K562 (cell line): ENCODE data around the gene DMD. TPM values are rescaled to one million over a fixed set of nuclear protein-coding genes. Genes with fewer than 3 reads are reported as not detected.

Experiments used
- ATAC-seq: fragments of 200-7000 bp; cut with Tn5 transposase; 3 replicates; pipeline ENCODE4 v1.9.1; 2020; ENCODE audit warnings: moderate library complexity
- BruUV-seq: library from RNA; stranded (reverse); fragments of 400-500 nt; replicated peaks from 2 replicates; lab custom pipeline; 2021; lab: Mats Ljungman, UMichigan
- CTCF ChIA-PET: fragments of 300-600 bp; formaldehyde crosslinking; extraction: SDS; loops from one replicate; lab custom pipeline; 2021; ENCODE audit warnings: low intra/inter-chr PET ratio; lab: Yijun Ruan, JAX
- POLR2A ChIA-PET: fragments of 300-600, 350-650 bp; sonication (Branson Sonifier 250); formaldehyde crosslinking; extraction: SDS; loops from one replicate; lab custom pipeline; 2021; ENCODE audit warnings: antibody characterized with exemption, inconsistent platforms; lab: Yijun Ruan, JAX
- DNase-seq, 4 experiments: peaks; one replicate each; pipeline versions ENCODE4 v3.0.0 to v3.0.0-alpha.2; 2011 to 2018; ENCODE audit warnings: low spot score in 3 of 4, mixed read lengths in 3 of 4; ENCODE audit errors: extremely low read depth in 1 of 4
- FAIRE-seq: peaks from 2 replicates; lab custom pipeline; 2011; peaks lifted over from hg19 to GRCh38; lab: Jason Lieb, UNC
- H2AFZ ChIP-seq: 2 replicates; pipeline ENCODE4 v1.6.0; 2011; ENCODE audit warnings: low read depth, low read length, control low read depth, inconsistent platforms
- H3K27ac ChIP-seq: fragments of 200-600 bp; 3 replicates; pipeline ENCODE4 v1.8.0; 2011; ENCODE audit warnings: low read depth, mild to moderate bottlenecking, control low read depth, inconsistent platforms, low read length, moderate library complexity, mixed read lengths; ENCODE audit errors: extremely low read depth
- H3K27me3 ChIP-seq, 2 experiments: fragments of 300-600 bp in 1 of 2; 2 replicates in 1 of 2; 3 replicates in 1 of 2; pipeline versions ENCODE4 v1.6.0 to v1.8.0; 2011; ENCODE audit warnings: inconsistent platforms in 2 of 2, low read length in 2 of 2, mild to moderate bottlenecking in 1 of 2, mixed read lengths in 1 of 2, moderate library complexity in 1 of 2; ENCODE audit not compliant: control insufficient read depth in 2 of 2, insufficient read depth in 2 of 2
- H3K36me3 ChIP-seq: fragments of 300-600 bp; 3 replicates; pipeline ENCODE4 v1.8.0; 2011; ENCODE audit warnings: mild to moderate bottlenecking, low read length, inconsistent platforms; ENCODE audit not compliant: control insufficient read depth, insufficient read depth
- H3K4me1 ChIP-seq, 2 experiments: fragments of 200-600 bp in 1 of 2; replicated peaks in 1 of 2; 2 replicates in 1 of 2; 3 replicates in 1 of 2; pipeline versions ENCODE4 v1.5.1 to v1.8.0; 2011; ENCODE audit warnings: inconsistent platforms in 2 of 2, low read length in 2 of 2, mild to moderate bottlenecking in 1 of 2, mixed read lengths in 1 of 2, moderate library complexity in 1 of 2; ENCODE audit not compliant: control insufficient read depth in 2 of 2, insufficient read depth in 2 of 2
- H3K4me2 ChIP-seq: 2 replicates; pipeline ENCODE4 v1.6.1; 2011; ENCODE audit warnings: low read length, control low read depth, inconsistent platforms, mixed read lengths; ENCODE audit not compliant: insufficient read depth
- H3K4me3 ChIP-seq: fragments of 200-600 bp; sonication (generic), shearing (Covaris generic); 2 replicates; pipeline ENCODE4 v1.5.1; 2016; ENCODE audit warnings: control low read depth, inconsistent platforms
- H3K79me2 ChIP-seq: fragments of 200-600 bp; 3 replicates; pipeline ENCODE4 v1.8.0; 2011; ENCODE audit warnings: low read length, inconsistent platforms; ENCODE audit not compliant: control insufficient read depth, insufficient read depth
- H3K9ac ChIP-seq, 2 experiments: 2 replicates each; pipeline versions ENCODE4 v1.6.0 to v1.6.1; 2011; ENCODE audit warnings: low read depth in 2 of 2, low read length in 2 of 2, control low read depth in 1 of 2, inconsistent platforms in 1 of 2, mild to moderate bottlenecking in 1 of 2, mixed read lengths in 1 of 2; ENCODE audit not compliant: insufficient read depth in 1 of 2
- H3K9me1 ChIP-seq: one replicate; pipeline ENCODE4 v1.6.0; 2011; ENCODE audit warnings: inconsistent platforms, mild to moderate bottlenecking, low read length, moderate library complexity; ENCODE audit not compliant: control insufficient read depth, insufficient read depth
- H3K9me3 ChIP-seq: replicated peaks from 2 replicates; pipeline ENCODE4 v1.5.1; 2011; ENCODE audit warnings: low read depth, low read length, inconsistent platforms; ENCODE audit not compliant: control insufficient read depth, insufficient read depth
- H4K20me1 ChIP-seq: replicated peaks from 2 replicates; pipeline ENCODE4 v1.6.1; 2011; ENCODE audit warnings: low read length, inconsistent platforms, mixed read lengths; ENCODE audit not compliant: control insufficient read depth, insufficient read depth
- ARID2 ChIP-seq: fragments of 450-650 bp; IDR thresholded peaks from 2 replicates; pipeline ENCODE4 v1.6.1; 2017; ENCODE audit warnings: antibody characterized with exemption, mild to moderate bottlenecking
- ATF7 ChIP-seq: fragments of 450-650 bp; IDR thresholded peaks from 2 replicates; pipeline ENCODE4 v1.7.1; 2014; ENCODE audit warnings: mild to moderate bottlenecking, moderate library complexity
- BRD9 ChIP-seq: fragments of 450-650 bp; IDR thresholded peaks from 2 replicates; pipeline ENCODE4 v1.6.1; 2018; ENCODE audit warnings: low read depth; ENCODE audit not compliant: partially characterized antibody
- CBFB ChIP-seq: sonication (generic); formaldehyde crosslinking; IDR thresholded peaks from 2 replicates; pipeline ENCODE4 v1.4.0; 2020; ENCODE audit warnings: mild to moderate bottlenecking, missing genetic modification reagents
- CBX5 ChIP-seq: IDR thresholded peaks from 2 replicates; pipeline ENCODE4 v1.6.1; 2014; ENCODE audit warnings: low read depth, borderline replicate concordance
- NCOA1 ChIP-seq: fragments of 450-650 bp; IDR thresholded peaks from 2 replicates; pipeline ENCODE4 v1.6.1; 2016; ENCODE audit warnings: low read depth
- NFATC3 ChIP-seq: fragments of 450-650 bp; IDR thresholded peaks from 2 replicates; pipeline ENCODE4 v1.6.1; 2017; ENCODE audit warnings: mild to moderate bottlenecking
- PRDM10 ChIP-seq: fragments of 450-650 bp; IDR thresholded peaks from 2 replicates; pipeline ENCODE4 v1.6.1; 2018; ENCODE audit not compliant: partially characterized antibody
- U2AF2 ChIP-seq: fragments of 200-400 bp; formaldehyde crosslinking; optimal IDR thresholded peaks from 2 replicates; pipeline ENCODE3; 2017; ENCODE audit warnings: low read depth, mild to moderate bottlenecking, low read length
- USF1 ChIP-seq: sonication (generic); formaldehyde crosslinking; IDR thresholded peaks from 2 replicates; pipeline ENCODE4 v1.9.0; 2022; ENCODE audit warnings: mild to moderate bottlenecking, missing genetic modification reagents
- ZNF395 ChIP-seq: fragments of 200-800 bp; sonication (Bioruptor generic); IDR thresholded peaks from 2 replicates; pipeline ENCODE4 v1.6.1; 2017; ENCODE audit warnings: missing genetic modification characterization, missing compliant biosample characterization
- ZNF431 ChIP-seq: sonication (generic); formaldehyde crosslinking; IDR thresholded peaks from 2 replicates; pipeline ENCODE4 v1.8.0; 2022; ENCODE audit warnings: mild to moderate bottlenecking, missing genetic modification reagents
- ZNF589 ChIP-seq: fragments of 200-800 bp; sonication (Bioruptor generic); IDR thresholded peaks from 2 replicates; pipeline ENCODE4 v1.6.1; 2016; ENCODE audit warnings: low read depth, missing genetic modification characterization, missing compliant biosample characterization
- ZNF639 ChIP-seq, 2 experiments: fragments of 200-800 bp in 1 of 2; sonication (Bioruptor generic) in 1 of 2; sonication (generic) in 1 of 2; formaldehyde crosslinking in 1 of 2; IDR thresholded peaks in 1 of 2; conservative IDR thresholded peaks in 1 of 2; 2 replicates each; pipeline versions ENCODE4 v1.5.0 to v1.6.1; 2016 to 2020; ENCODE audit warnings: missing compliant biosample characterization in 1 of 2, missing genetic modification characterization in 1 of 2, missing genetic modification reagents in 1 of 2
- ZNF766 ChIP-seq: fragments of 200-800 bp; sonication (Bioruptor generic); conservative IDR thresholded peaks from 2 replicates; pipeline ENCODE4 v1.6.1; 2016; ENCODE audit warnings: missing genetic modification characterization, missing compliant biosample characterization
- WGBS: fragments of 100-300 bp; shearing (Covaris generic); methylation state at CpG from one replicate; pipeline ENCODE4 v1.1.6; 2016; ENCODE audit warnings: low coverage, mixed read lengths; ENCODE audit not compliant: insufficient coverage; ENCODE audit errors: missing lambda C conversion rate; 5-methylcytosine and 5-hydroxymethylcytosine counted together
- in situ Hi-C: fragments of 300-500 bp; cut with MboI; formaldehyde crosslinking; loops from 4 replicates; pipeline ENCODE4 v1.15.0; 2018; ENCODE audit warnings: inconsistent platforms, mixed read lengths
- intact Hi-C: fragments of 100-400 bp; cut with micrococcal nuclease; formaldehyde crosslinking; loops from 2 replicates; pipeline ENCODE4 v1.14.2; 2022
- polyA plus RNA-seq, 8 experiments: library from polyadenylated mRNA; depleted of rRNA in 4 of 8; stranded (reverse) in 5 of 8; unstranded in 3 of 8; fragments of >200 nt; fragmentation: Nextera tagmentation in 2 of 8; fragmentation: Illumina TruSeq in 1 of 8; extraction: Ambion mirVana in 2 of 8; extraction: Trizol in 1 of 8; gene quantifications; 2 replicates each; pipeline versions ENCODE4 v1.2.1 to v1.2.3, GENCODE V29; 2011 to 2014; ENCODE audit warnings: inconsistent platforms in 1 of 8, missing spikeins in 1 of 8
- total RNA-seq, 7 experiments: library from RNA; depleted of rRNA in 6 of 7; stranded (reverse); fragments of >200 nt in 6 of 7; fragmentation: Illumina TruSeq in 2 of 7; extraction: Trizol in 2 of 7; gene quantifications; 2 replicates each; pipeline versions ENCODE4 v1.2.1 to v1.2.3, GENCODE V29; 2011 to 2021; ENCODE audit warnings: low replicate concordance in 1 of 7

Gene DMD
- total and polyA plus RNA-seq, 9 of the 15 experiments (the other 6 are each of a cell fraction or from before 2014, with no cell fraction given) = 3.8 to 20.4 (median 11.4) TPM

GRCh38 chrX:31563792-31564191, 1647.6 kb downstream of the DMD start:
- no peaks in the 10 kb centered on the region; the same call in 2 of the 3 replicates for H3K36me3 ChIP-seq
- intact Hi-C loops = no loop called here
- POLR2A ChIA-PET = no interaction called here
- in situ Hi-C loops = no loop called here
- FAIRE-seq (no peak), ATAC-seq (no peak), DNase-seq (peak in 1 of 4 experiments; percentile 7)
- WGBS = 28% methylated on average over 2 of the region's 3 CpGs
- no peaks in the 10 kb centered on the region for H3K27me3 ChIP-seq
- no peaks in the 10 kb centered on the region for H3K9me1 ChIP-seq
- H3K9ac ChIP-seq = no peak overlapping the region
- no peaks in the 10 kb centered on the region for H3K79me2 ChIP-seq
- CTCF ChIA-PET = no interaction called here
- BruUV-seq = no TSS peak
- peaks cover 0 to 2% of the 10 kb centered on the region in 2 experiments; a peak in 2 of 5 replicates for H3K4me1 ChIP-seq
- no peaks in the 10 kb centered on the region for H3K9me3 ChIP-seq
- H4K20me1 ChIP-seq = no peaks in the 10 kb centered on the region
- H3K4me3 ChIP-seq = no peak overlapping the region
- no peak overlapping the region; the same call in 1 of the 2 replicates for H3K4me2 ChIP-seq
- peak overlapping the region; percentile 52; the same call in 1 of the 3 replicates for H3K27ac ChIP-seq
- 0 out of 2 replicates have a peak overlapping the region, but pooled peaks have one; percentile 59 for H2AFZ ChIP-seq
- TF ChIP-seq ATF7 (peak; percentile 86), CBFB (CRISPR knock-in tag) (no peak), ZNF766 (CRISPR knock-in tag) (peak; percentile 53; the same call in 1 of the 2 replicates), ZNF395 (peak; percentile 36; the same call in 1 of the 2 replicates), NFATC3 (no peak), ZNF431 (CRISPR knock-in tag) (no peak), PRDM10 (no peak), ZNF639 (CRISPR knock-in tag; conservative IDR thresholded peaks at IDR 0.05 in 1 of 2, IDR thresholded peaks at IDR 0.05 in 1 of 2) (0 out of 4 replicates have a peak, but pooled peaks of 1 of the 2 experiments have one; percentile 48), CBX5 (no peak), ARID2 (no peak), ZNF589 (no peak), BRD9 (no peak), U2AF2 (no peak), NCOA1 (no peak), USF1 (CRISPR knock-in tag) (no peak)
